ENCODE measurements around the gene CREB5.

DNA sequence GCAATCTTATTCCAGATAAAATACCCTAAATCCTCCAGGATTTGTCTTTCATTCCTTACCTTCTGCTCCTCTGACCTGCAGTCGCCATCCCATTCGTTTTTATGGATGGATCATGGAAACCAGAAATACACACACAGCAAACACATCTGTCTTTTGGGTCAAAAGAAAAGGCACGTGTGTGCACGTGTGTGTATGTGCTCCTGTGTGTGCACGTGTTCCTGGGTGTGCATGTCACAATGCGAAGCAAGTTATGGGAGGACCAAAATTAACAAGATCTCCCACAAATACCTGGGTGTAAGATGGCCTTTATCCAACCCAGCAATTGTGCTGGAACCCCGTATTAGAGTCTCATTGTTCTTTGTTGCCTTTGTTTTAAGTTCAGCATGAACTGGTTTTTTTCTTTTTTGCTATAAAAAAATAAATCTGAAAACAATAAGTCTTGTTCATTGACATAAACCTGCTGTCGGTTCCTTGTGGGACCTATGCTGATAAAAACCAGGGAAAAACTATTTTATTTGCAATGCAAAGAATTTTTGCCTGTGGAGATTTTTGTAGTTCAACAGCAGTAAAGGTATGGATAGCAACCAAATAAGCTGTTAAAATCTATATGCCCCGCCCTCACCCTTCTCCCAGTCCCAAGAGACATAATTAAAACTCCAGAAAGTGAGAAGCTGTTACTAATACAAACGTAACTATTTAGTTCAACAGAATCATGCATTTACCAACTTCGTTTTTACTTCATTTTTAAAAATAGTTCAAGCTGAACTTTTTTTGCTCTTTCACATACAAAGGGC lies 229.6 kb downstream of the CREB5 start:
- TF ChIP-seq GATA3 (IDR thresholded peaks at IDR 0.05; ENCODE audit: low read depth, low read length): no peak
- no peak for TF ChIP-seq GATA2 (IDR thresholded peaks at IDR 0.05; ENCODE audit: low read depth, low read length)

All from SH-SY5Y (cell line).